ENCODE data around the gene OR6B1.

Gene OR6B1

DNA sequence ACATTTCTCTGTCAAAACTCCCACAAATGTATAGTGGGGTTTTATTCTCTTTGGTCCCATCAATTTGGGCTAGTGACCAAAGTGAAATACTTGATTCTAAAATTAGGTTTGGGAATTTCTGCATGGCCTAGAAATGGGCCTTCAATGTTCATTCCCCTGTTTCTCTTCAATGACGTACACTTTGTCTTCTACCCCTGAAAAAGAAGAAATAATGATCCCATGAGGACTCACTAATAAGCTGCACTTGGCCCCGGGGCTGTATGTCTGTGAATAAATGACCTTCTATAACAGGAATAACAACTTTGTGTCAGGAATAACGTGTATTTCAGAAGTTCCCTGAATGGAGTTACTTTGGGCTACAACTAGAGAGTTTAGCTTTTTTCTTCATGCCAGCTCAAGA is 20.2 kb downstream of the OR6B1 start:
- no peaks in the 10 kb centered on the region for H3K79me2 ChIP-seq (ENCODE audit: control insufficient read depth, low read length)
- H3K4me2 ChIP-seq (ENCODE audit: low read length): no peak overlapping the region
- no peaks in the 10 kb centered on the region for H3K9me2 ChIP-seq (replicated peaks; ENCODE audit: control insufficient read depth, low read length)
- H3K36me3 ChIP-seq (ENCODE audit: control insufficient read depth, low read length): no peaks in the 10 kb centered on the region
- H3K27me3 ChIP-seq (ENCODE audit: control insufficient read depth, low read length): no peaks in the 10 kb centered on the region
- no peaks in the 10 kb centered on the region for H3K9me3 ChIP-seq (ENCODE audit: control insufficient read depth, insufficient read depth, low read length)
- TF ChIP-seq EZH2phosphoT487 (IDR thresholded peaks at IDR 0.05; ENCODE audit: borderline replicate concordance, low read length): no peak
- TF ChIP-seq, protein P1, sequence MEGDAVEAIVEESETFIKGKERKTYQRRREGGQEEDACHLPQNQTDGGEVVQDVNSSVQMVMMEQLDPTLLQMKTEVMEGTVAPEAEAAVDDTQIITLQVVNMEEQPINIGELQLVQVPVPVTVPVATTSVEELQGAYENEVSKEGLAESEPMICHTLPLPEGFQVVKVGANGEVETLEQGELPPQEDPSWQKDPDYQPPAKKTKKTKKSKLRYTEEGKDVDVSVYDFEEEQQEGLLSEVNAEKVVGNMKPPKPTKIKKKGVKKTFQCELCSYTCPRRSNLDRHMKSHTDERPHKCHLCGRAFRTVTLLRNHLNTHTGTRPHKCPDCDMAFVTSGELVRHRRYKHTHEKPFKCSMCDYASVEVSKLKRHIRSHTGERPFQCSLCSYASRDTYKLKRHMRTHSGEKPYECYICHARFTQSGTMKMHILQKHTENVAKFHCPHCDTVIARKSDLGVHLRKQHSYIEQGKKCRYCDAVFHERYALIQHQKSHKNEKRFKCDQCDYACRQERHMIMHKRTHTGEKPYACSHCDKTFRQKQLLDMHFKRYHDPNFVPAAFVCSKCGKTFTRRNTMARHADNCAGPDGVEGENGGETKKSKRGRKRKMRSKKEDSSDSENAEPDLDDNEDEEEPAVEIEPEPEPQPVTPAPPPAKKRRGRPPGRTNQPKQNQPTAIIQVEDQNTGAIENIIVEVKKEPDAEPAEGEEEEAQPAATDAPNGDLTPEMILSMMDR (IDR thresholded peaks at IDR 0.05; ENCODE audit: low read depth, low read length, poor library complexity, severe bottlenecking): no peak
- no peaks in the 10 kb centered on the region for H3K4me1 ChIP-seq (ENCODE audit: control insufficient read depth, low read length)
- no peak overlapping the region for H3K27ac ChIP-seq (ENCODE audit: low read depth, low read length)
- no peak overlapping the region for H3K4me3 ChIP-seq (ENCODE audit: low read length)
- H3F3A ChIP-seq (ENCODE audit: control insufficient read depth, insufficient read depth): no peaks in the 10 kb centered on the region
- no peaks in the 10 kb centered on the region for H4K20me1 ChIP-seq (ENCODE audit: control insufficient read depth, insufficient read depth, low read depth, low read length)

DNA sequence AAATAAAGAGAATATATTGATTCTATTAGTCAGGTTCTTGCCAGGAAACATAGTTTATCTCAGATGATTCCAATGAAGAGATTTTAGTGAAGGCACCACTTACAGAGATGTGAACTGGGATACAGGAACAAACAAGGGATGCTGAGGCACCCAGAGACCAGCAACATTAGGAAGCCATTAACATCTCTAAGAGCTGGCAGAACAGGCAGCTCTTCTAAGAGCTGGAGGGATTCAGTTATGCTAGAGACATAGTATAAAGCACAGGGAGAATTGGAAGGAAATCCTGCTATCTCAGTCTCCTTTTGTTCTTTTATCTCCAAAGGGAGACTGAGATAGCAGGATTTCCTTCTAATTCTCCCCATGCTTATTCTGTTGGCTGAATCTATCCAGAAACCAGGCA is 22.0 kb downstream of the OR6B1 start:
- H3K4me2 ChIP-seq (ENCODE audit: low read length): no peak overlapping the region
- no peak overlapping the region for H3K4me3 ChIP-seq (ENCODE audit: low read length)
- no peaks in the 10 kb centered on the region for H3K4me1 ChIP-seq (ENCODE audit: control insufficient read depth, low read length)
- no peaks in the 10 kb centered on the region for H4K20me1 ChIP-seq (ENCODE audit: control insufficient read depth, insufficient read depth, low read depth, low read length)
- H3K9me3 ChIP-seq (ENCODE audit: control insufficient read depth, insufficient read depth, low read length): no peaks in the 10 kb centered on the region
- H3K36me3 ChIP-seq (ENCODE audit: control insufficient read depth, low read length): no peaks in the 10 kb centered on the region
- H3K27me3 ChIP-seq (ENCODE audit: control insufficient read depth, low read length): 0 out of 2 replicates have a peak, but pooled peaks cover 3% of the 10 kb centered on the region
- H3K27ac ChIP-seq (ENCODE audit: low read depth, low read length): no peak overlapping the region
- no peaks in the 10 kb centered on the region for H3K9me2 ChIP-seq (replicated peaks; ENCODE audit: control insufficient read depth, low read length)
- TF ChIP-seq EZH2phosphoT487 (IDR thresholded peaks at IDR 0.05; ENCODE audit: borderline replicate concordance, low read length): no peak
- TF ChIP-seq, protein P1 (IDR thresholded peaks at IDR 0.05; ENCODE audit: low read depth, low read length, poor library complexity, severe bottlenecking): no peak
- H3F3A ChIP-seq (ENCODE audit: control insufficient read depth, insufficient read depth): no peaks in the 10 kb centered on the region
- no peaks in the 10 kb centered on the region for H3K79me2 ChIP-seq (ENCODE audit: control insufficient read depth, low read length)

DNA sequence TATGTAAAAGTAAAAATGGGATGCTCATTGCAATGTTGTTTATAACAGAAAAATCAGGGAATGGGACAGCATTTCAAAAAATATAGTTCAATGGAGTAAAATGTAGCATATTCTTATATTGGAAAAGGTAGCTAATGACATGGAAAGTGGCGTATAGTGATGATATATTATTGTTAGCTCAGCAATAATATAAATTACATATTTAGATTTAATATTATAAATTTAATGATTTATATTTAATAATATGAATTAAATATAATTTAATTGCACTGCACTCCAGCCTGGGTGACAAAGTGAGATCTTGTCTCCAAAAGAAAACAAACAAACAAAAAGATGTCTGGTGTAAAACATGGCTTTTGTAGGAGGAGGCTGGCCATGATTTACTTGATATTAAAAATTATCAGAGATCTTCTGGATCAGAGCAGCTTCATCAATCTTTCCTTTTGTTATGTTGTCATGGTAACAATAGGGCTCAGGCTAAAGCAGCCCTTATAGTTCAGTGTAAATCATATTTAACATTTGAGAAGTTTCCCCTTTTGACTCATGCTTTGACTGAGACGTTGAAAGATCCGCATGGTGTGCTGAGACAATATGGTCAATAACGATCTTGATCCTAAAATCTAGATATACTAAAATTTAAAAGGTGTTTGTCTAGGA is 23.2 kb downstream of the OR6B1 start:
- Histone ChIP-seq H3K4me3 (ENCODE audit: low read length) (no peak overlapping the region), H3K4me1 (ENCODE audit: control insufficient read depth, low read length) (no peaks in the 10 kb centered on the region), H3K4me2 (ENCODE audit: low read length) (no peak overlapping the region), H3K36me3 (ENCODE audit: control insufficient read depth, low read length) (no peaks in the 10 kb centered on the region), H3K79me2 (ENCODE audit: control insufficient read depth, low read length) (no peaks in the 10 kb centered on the region), H3K9me2 (replicated peaks; ENCODE audit: control insufficient read depth, low read length) (no peaks in the 10 kb centered on the region), H3K27ac (ENCODE audit: low read depth, low read length) (no peak overlapping the region), H3F3A (ENCODE audit: control insufficient read depth, insufficient read depth) (no peaks in the 10 kb centered on the region), H3K9me3 (ENCODE audit: control insufficient read depth, insufficient read depth, low read length) (no peaks in the 10 kb centered on the region), H3K27me3 (ENCODE audit: control insufficient read depth, low read length) (0 out of 2 replicates have a peak, but pooled peaks cover 3% of the 10 kb centered on the region), H4K20me1 (ENCODE audit: control insufficient read depth, insufficient read depth, low read depth, low read length) (no peaks in the 10 kb centered on the region)
- no peak for TF ChIP-seq EZH2phosphoT487 (IDR thresholded peaks at IDR 0.05; ENCODE audit: borderline replicate concordance, low read length)
- TF ChIP-seq, protein P1 (IDR thresholded peaks at IDR 0.05; ENCODE audit: low read depth, low read length, poor library complexity, severe bottlenecking): no peak

Data from DOHH2 (cell line).